Measurements from ENCODE around the gene NTM.

GRCh38 chr11:131957201-131957600 lies 586.8 kb downstream of the NTM start:
- TF ChIP-seq, protein P1, sequence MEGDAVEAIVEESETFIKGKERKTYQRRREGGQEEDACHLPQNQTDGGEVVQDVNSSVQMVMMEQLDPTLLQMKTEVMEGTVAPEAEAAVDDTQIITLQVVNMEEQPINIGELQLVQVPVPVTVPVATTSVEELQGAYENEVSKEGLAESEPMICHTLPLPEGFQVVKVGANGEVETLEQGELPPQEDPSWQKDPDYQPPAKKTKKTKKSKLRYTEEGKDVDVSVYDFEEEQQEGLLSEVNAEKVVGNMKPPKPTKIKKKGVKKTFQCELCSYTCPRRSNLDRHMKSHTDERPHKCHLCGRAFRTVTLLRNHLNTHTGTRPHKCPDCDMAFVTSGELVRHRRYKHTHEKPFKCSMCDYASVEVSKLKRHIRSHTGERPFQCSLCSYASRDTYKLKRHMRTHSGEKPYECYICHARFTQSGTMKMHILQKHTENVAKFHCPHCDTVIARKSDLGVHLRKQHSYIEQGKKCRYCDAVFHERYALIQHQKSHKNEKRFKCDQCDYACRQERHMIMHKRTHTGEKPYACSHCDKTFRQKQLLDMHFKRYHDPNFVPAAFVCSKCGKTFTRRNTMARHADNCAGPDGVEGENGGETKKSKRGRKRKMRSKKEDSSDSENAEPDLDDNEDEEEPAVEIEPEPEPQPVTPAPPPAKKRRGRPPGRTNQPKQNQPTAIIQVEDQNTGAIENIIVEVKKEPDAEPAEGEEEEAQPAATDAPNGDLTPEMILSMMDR (IDR thresholded peaks at IDR 0.05; ENCODE audit: insufficient read depth, low read length): no peak
- TF ChIP-seq, protein P2, sequence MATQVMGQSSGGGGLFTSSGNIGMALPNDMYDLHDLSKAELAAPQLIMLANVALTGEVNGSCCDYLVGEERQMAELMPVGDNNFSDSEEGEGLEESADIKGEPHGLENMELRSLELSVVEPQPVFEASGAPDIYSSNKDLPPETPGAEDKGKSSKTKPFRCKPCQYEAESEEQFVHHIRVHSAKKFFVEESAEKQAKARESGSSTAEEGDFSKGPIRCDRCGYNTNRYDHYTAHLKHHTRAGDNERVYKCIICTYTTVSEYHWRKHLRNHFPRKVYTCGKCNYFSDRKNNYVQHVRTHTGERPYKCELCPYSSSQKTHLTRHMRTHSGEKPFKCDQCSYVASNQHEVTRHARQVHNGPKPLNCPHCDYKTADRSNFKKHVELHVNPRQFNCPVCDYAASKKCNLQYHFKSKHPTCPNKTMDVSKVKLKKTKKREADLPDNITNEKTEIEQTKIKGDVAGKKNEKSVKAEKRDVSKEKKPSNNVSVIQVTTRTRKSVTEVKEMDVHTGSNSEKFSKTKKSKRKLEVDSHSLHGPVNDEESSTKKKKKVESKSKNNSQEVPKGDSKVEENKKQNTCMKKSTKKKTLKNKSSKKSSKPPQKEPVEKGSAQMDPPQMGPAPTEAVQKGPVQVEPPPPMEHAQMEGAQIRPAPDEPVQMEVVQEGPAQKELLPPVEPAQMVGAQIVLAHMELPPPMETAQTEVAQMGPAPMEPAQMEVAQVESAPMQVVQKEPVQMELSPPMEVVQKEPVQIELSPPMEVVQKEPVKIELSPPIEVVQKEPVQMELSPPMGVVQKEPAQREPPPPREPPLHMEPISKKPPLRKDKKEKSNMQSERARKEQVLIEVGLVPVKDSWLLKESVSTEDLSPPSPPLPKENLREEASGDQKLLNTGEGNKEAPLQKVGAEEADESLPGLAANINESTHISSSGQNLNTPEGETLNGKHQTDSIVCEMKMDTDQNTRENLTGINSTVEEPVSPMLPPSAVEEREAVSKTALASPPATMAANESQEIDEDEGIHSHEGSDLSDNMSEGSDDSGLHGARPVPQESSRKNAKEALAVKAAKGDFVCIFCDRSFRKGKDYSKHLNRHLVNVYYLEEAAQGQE (IDR thresholded peaks at IDR 0.05; ENCODE audit: insufficient replicate concordance, low read depth): no peak
